ENCODE results near the gene MINDY4. TPM values are rescaled to one million over a fixed set of nuclear protein-coding genes. Genes with fewer than 3 reads are reported as not detected.

The MINDY4 gene
- total RNA-seq, 1 experiment from 2014 or later, result 1.8 TPM

- no peak for TF ChIP-seq STAT6 (CRISPR knock-in tag; conservative IDR thresholded peaks at IDR 0.05; ENCODE audit: low read depth)
- TF ChIP-seq RORB (CRISPR knock-in tag; IDR thresholded peaks at IDR 0.05), result no peak
- no peaks in the 10 kb centered on the region for H3K27me3 Mint-ChIP-seq (ENCODE audit: low read depth)
- DNase-seq (ENCODE audit: low spot score) (no peak), ATAC-seq (no peak)
- H3K9me3 Mint-ChIP-seq, result no peaks in the 10 kb centered on the region
- ChIA-PET POLR2A (no interaction called here), CTCF (interaction anchor here (1.4 kb wide), 1 partner anchor 43 kb away, joined by 5 read pairs; no protein-coding TSS in a partner anchor)
- H3K4me1 Mint-ChIP-seq, result no peaks in the 10 kb centered on the region
- no peak overlapping the region for H3K27ac Mint-ChIP-seq
- H3K36me3 Mint-ChIP-seq, result no peaks in the 10 kb centered on the region
- H3K4me3 Mint-ChIP-seq, result no peak overlapping the region
These were observed 93.9 kb downstream of the MINDY4 start for GRCh38 chr7:30865076-30865475.

GRCh38 chr7:30865821-30866220 lies 94.6 kb downstream of the MINDY4 start:
- H3K27me3 Mint-ChIP-seq (ENCODE audit: low read depth), result no peaks in the 10 kb centered on the region
- ChIA-PET CTCF (interaction anchor here (1.4 kb wide), 1 partner anchor 43 kb away, joined by 5 read pairs; no protein-coding TSS in a partner anchor), POLR2A (no interaction called here)
- H3K27ac Mint-ChIP-seq, result no peak overlapping the region
- no peaks in the 10 kb centered on the region for H3K36me3 Mint-ChIP-seq
- H3K4me1 Mint-ChIP-seq, result no peaks in the 10 kb centered on the region
- ATAC-seq (no peak), DNase-seq (ENCODE audit: low spot score) (no peak)
- no peak overlapping the region for H3K4me3 Mint-ChIP-seq
- H3K9me3 Mint-ChIP-seq, result no peaks in the 10 kb centered on the region
- TF ChIP-seq TP53 (CRISPR knock-in tag; IDR thresholded peaks at IDR 0.05) (no peak), RELA (CRISPR knock-in tag; IDR thresholded peaks at IDR 0.05; ENCODE audit: borderline replicate concordance) (no peak), FOXK1 (CRISPR knock-in tag; IDR thresholded peaks at IDR 0.05) (no peak), JUN (CRISPR knock-in tag; IDR thresholded peaks at IDR 0.05) (no peak), ZNF263 (CRISPR knock-in tag; IDR thresholded peaks at IDR 0.05; ENCODE audit: low read depth) (no peak), ATF2 (CRISPR knock-in tag; IDR thresholded peaks at IDR 0.05; ENCODE audit: borderline replicate concordance, low read depth) (no peak)
- TF ChIP-seq, protein P1, sequence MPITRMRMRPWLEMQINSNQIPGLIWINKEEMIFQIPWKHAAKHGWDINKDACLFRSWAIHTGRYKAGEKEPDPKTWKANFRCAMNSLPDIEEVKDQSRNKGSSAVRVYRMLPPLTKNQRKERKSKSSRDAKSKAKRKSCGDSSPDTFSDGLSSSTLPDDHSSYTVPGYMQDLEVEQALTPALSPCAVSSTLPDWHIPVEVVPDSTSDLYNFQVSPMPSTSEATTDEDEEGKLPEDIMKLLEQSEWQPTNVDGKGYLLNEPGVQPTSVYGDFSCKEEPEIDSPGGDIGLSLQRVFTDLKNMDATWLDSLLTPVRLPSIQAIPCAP (CRISPR knock-in tag; IDR thresholded peaks at IDR 0.05), result no peak
- TF ChIP-seq, protein P2, sequence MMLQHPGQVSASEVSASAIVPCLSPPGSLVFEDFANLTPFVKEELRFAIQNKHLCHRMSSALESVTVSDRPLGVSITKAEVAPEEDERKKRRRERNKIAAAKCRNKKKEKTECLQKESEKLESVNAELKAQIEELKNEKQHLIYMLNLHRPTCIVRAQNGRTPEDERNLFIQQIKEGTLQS (CRISPR knock-in tag; conservative IDR thresholded peaks at IDR 0.05), result no peak
- TF ChIP-seq, protein P3, sequence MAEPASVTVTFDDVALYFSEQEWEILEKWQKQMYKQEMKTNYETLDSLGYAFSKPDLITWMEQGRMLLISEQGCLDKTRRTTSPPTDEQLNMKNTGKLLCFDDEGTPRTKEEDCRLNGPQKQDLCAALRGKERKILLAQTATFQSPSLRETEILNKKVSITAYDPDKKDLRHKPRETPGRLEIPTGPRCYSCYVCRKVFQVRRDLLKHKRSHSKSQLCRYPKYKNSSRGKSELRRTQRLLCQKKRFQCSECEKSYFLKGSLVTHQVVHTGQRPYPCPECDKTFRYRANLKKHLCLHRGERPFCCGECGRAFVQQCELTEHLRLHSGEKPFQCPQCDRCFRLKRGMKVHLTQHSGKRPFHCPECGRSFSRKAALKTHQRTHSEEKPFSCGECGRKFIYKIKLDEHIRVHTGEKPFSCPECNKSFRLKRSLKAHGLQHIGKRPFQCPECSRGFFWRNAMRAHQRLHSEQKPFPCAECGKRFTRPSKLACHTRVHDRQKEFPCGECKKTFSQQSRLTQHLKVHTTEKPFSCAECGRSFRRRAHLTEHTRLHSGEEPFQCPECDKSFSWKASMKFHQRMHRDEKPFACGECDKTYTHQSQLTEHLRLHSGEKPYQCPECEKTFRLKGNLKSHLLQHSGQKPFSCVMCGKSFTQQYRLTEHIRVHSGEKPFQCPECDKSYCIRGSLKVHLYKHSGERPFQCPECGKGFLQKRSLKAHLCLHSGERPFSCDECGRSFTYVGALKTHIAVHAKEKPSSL (CRISPR knock-in tag; conservative IDR thresholded peaks at IDR 0.05), result no peak
- TF ChIP-seq, protein P4, sequence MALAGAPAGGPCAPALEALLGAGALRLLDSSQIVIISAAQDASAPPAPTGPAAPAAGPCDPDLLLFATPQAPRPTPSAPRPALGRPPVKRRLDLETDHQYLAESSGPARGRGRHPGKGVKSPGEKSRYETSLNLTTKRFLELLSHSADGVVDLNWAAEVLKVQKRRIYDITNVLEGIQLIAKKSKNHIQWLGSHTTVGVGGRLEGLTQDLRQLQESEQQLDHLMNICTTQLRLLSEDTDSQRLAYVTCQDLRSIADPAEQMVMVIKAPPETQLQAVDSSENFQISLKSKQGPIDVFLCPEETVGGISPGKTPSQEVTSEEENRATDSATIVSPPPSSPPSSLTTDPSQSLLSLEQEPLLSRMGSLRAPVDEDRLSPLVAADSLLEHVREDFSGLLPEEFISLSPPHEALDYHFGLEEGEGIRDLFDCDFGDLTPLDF (CRISPR knock-in tag; IDR thresholded peaks at IDR 0.05), result no peak

DNA sequence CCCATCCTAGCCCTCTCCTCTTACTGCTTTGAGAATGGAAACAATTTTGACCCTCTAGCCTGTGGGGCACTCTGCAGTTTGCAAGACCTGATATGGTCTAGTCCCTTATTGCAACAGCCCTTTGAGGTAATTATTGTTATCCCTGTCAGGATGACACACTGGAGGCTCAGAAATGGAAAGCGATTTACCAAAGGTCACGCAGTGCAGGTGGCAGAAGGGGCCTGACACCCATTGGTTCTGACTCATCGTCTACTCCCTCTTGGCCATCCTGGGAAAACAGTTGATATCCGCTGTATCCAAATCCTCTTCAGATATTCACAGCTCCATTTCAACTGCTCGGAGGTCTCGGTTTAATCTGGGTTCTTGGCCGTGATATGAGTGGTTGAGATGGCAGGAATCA lies 95.7 kb downstream of the MINDY4 start:
- no peaks in the 10 kb centered on the region for H3K27me3 Mint-ChIP-seq (ENCODE audit: low read depth)
- DNase-seq (ENCODE audit: low spot score) (no peak), ATAC-seq (no peak)
- ChIA-PET CTCF (no interaction called here), POLR2A (no interaction called here)
- H3K4me1 Mint-ChIP-seq, result no peaks in the 10 kb centered on the region
- H3K9me3 Mint-ChIP-seq, result no peaks in the 10 kb centered on the region
- no peak overlapping the region for H3K4me3 Mint-ChIP-seq
- no peak overlapping the region for H3K27ac Mint-ChIP-seq
- no peaks in the 10 kb centered on the region for H3K36me3 Mint-ChIP-seq
- TF ChIP-seq ZNF317 (CRISPR knock-in tag; IDR thresholded peaks at IDR 0.05; ENCODE audit: borderline replicate concordance, low read depth), result no peak
- no peak for TF ChIP-seq NFYB (CRISPR knock-in tag; conservative IDR thresholded peaks at IDR 0.05; ENCODE audit: low read depth)
- TF ChIP-seq ZNF512 (CRISPR knock-in tag; IDR thresholded peaks at IDR 0.05; ENCODE audit: borderline replicate concordance), result no peak
- TF ChIP-seq, protein P5, sequence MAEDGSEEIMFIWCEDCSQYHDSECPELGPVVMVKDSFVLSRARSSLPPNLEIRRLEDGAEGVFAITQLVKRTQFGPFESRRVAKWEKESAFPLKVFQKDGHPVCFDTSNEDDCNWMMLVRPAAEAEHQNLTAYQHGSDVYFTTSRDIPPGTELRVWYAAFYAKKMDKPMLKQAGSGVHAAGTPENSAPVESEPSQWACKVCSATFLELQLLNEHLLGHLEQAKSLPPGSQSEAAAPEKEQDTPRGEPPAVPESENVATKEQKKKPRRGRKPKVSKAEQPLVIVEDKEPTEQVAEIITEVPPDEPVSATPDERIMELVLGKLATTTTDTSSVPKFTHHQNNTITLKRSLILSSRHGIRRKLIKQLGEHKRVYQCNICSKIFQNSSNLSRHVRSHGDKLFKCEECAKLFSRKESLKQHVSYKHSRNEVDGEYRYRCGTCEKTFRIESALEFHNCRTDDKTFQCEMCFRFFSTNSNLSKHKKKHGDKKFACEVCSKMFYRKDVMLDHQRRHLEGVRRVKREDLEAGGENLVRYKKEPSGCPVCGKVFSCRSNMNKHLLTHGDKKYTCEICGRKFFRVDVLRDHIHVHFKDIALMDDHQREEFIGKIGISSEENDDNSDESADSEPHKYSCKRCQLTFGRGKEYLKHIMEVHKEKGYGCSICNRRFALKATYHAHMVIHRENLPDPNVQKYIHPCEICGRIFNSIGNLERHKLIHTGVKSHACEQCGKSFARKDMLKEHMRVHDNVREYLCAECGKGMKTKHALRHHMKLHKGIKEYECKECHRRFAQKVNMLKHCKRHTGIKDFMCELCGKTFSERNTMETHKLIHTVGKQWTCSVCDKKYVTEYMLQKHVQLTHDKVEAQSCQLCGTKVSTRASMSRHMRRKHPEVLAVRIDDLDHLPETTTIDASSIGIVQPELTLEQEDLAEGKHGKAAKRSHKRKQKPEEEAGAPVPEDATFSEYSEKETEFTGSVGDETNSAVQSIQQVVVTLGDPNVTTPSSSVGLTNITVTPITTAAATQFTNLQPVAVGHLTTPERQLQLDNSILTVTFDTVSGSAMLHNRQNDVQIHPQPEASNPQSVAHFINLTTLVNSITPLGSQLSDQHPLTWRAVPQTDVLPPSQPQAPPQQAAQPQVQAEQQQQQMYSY (CRISPR knock-in tag; IDR thresholded peaks at IDR 0.05), result no peak
- no peak for TF ChIP-seq MYBL2 (CRISPR knock-in tag; IDR thresholded peaks at IDR 0.05)
- TF ChIP-seq IRF2 (CRISPR knock-in tag; IDR thresholded peaks at IDR 0.05; ENCODE audit: borderline replicate concordance, low read depth), result no peak

Data from WTC11 (cell line).